Thyroid gland (tissue), 4 donors: ENCODE measurements around the gene HBA2.
"Not testable (repeated sequence)": the region's sequence is repeated elsewhere in the genome, so short reads cannot be mapped to it uniquely, and the experiment has no call there.

Experiments used
- CTCF ChIP-seq, 6 experiments: fragments of 200-600 bp in 3 of 6; fragments of 450-650 bp in 3 of 6; sonication (generic) in 3 of 6; IDR thresholded peaks; one replicate each; pipeline ENCODE4 v1.5.1; 2016 to 2019; ENCODE audit warnings: antibody characterized with exemption in 6 of 6, mild to moderate bottlenecking in 2 of 6, inconsistent platforms in 1 of 6, moderate library complexity in 1 of 6
- POLR2A ChIP-seq, 2 donors: fragments of 450-650 bp; IDR thresholded peaks; one replicate each; pipeline ENCODE4 v1.6.1; 2017; ENCODE audit warnings: antibody characterized with exemption in 2 of 2, mild to moderate bottlenecking in 2 of 2, moderate library complexity in 1 of 2

GRCh38 chr16:153129-153521 lies 19.6 kb upstream of the HBA2 start:
- not testable (repeated sequence) for TF ChIP-seq CTCF, POLR2A (IDR thresholded peaks at IDR 0.05)
